Skeletal muscle tissue (tissue), 4 donors: Measurements from ENCODE around the gene SIK3. TPM values are rescaled to one million over a fixed set of nuclear protein-coding genes. Genes with fewer than 3 reads are reported as not detected.

ENCODE experiments used
- H3K27ac ChIP-seq: one replicate; pipeline ENCODE4 v1.7.0; 2013; ENCODE audit warnings: mild to moderate bottlenecking, low read depth, low read length, inconsistent platforms
- H3K27me3 ChIP-seq, 3 donors: one replicate each; pipeline ENCODE4 v1.7.0; 2013; ENCODE audit warnings: low read length in 3 of 3; ENCODE audit not compliant: control insufficient read depth in 3 of 3, insufficient read depth in 3 of 3
- H3K36me3 ChIP-seq, 3 donors: one replicate each; pipeline ENCODE4 v1.7.0; 2013; ENCODE audit warnings: low read length in 3 of 3; ENCODE audit not compliant: control insufficient read depth in 3 of 3, insufficient read depth in 3 of 3
- H3K4me1 ChIP-seq, 3 donors: one replicate each; pipeline ENCODE4 v1.7.0; 2013; ENCODE audit warnings: low read length in 3 of 3, mild to moderate bottlenecking in 3 of 3; ENCODE audit not compliant: control insufficient read depth in 3 of 3, insufficient read depth in 3 of 3
- H3K4me3 ChIP-seq, 3 donors: one replicate each; pipeline ENCODE4 v1.7.0; 2013; ENCODE audit warnings: low read length in 3 of 3
- H3K9ac ChIP-seq, 3 donors: one replicate each; pipeline ENCODE4 v1.7.0; 2013; ENCODE audit warnings: low read length in 3 of 3, mild to moderate bottlenecking in 3 of 3, moderate library complexity in 2 of 3, low read depth in 1 of 3
- H3K9me3 ChIP-seq, 3 donors: one replicate each; pipeline ENCODE4 v1.7.0; 2013; ENCODE audit warnings: low read length in 3 of 3; ENCODE audit not compliant: control insufficient read depth in 3 of 3
- total RNA-seq: library from RNA; depleted of rRNA; stranded (reverse); fragments of >200 nt; gene quantifications from one replicate; pipeline ENCODE4 v1.2.3, GENCODE V29; 2014
- donor health status: Osteomylitis.

Gene SIK3
- total RNA-seq, 1 donor from 2014 or later = 21.4 TPM

- Histone ChIP-seq H3K4me1 (peaks cover 0 to 3% (median 3%) of the 10 kb centered on the region in 3 donors), H3K9me3 (no peaks in the 10 kb centered on the region), H3K36me3 (no peaks in the 10 kb centered on the region), H3K27me3 (no peaks in the 10 kb centered on the region), H3K27ac (no peak overlapping the region), H3K9ac (no peak overlapping the region), H3K4me3 (no peak overlapping the region)
These were observed 80.8 kb downstream of the SIK3 start for GRCh38 chr11:117017456-117017855.

DNA sequence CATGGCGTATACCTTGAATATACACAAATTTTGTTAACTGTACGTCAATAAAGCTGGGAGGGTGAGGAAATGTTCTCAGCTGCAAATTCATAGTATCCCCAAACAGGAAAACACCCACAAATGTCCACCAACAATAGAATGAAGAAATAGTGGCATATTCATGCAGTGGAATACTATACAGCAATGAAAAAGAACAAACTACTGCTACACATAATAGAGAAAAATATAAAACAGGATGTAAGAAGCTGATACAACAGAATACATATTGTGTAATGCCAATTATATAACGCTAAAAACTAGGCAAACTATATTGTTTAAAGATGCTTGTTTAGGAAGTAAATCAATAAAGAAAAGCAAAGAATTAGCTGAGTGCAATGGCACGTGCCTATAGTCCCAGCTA is 81.5 kb downstream of the SIK3 start:
- Histone ChIP-seq H3K27ac (no peak overlapping the region), H3K9ac (no peak overlapping the region), H3K36me3 (no peaks in the 10 kb centered on the region), H3K4me1 (peaks cover 0 to 3% (median 3%) of the 10 kb centered on the region in 3 donors), H3K9me3 (no peaks in the 10 kb centered on the region), H3K4me3 (no peak overlapping the region), H3K27me3 (no peaks in the 10 kb centered on the region)

- no peaks in the 10 kb centered on the region for H3K27me3 ChIP-seq
- peaks cover 0 to 3% (median 3%) of the 10 kb centered on the region in 3 donors for H3K4me1 ChIP-seq
- no peak overlapping the region for H3K4me3 ChIP-seq
- no peaks in the 10 kb centered on the region for H3K9me3 ChIP-seq
- H3K36me3 ChIP-seq = no peaks in the 10 kb centered on the region
- H3K9ac ChIP-seq = no peak overlapping the region
- no peak overlapping the region for H3K27ac ChIP-seq
These were observed 82.0 kb downstream of the SIK3 start for GRCh38 chr11:117016246-117016645.

GRCh38 chr11:117011541-117011898 is 86.7 kb downstream of the SIK3 start:
- no peak overlapping the region for H3K27ac ChIP-seq
- no peaks in the 10 kb centered on the region for H3K4me1 ChIP-seq
- H3K9ac ChIP-seq = no peak overlapping the region

DNA sequence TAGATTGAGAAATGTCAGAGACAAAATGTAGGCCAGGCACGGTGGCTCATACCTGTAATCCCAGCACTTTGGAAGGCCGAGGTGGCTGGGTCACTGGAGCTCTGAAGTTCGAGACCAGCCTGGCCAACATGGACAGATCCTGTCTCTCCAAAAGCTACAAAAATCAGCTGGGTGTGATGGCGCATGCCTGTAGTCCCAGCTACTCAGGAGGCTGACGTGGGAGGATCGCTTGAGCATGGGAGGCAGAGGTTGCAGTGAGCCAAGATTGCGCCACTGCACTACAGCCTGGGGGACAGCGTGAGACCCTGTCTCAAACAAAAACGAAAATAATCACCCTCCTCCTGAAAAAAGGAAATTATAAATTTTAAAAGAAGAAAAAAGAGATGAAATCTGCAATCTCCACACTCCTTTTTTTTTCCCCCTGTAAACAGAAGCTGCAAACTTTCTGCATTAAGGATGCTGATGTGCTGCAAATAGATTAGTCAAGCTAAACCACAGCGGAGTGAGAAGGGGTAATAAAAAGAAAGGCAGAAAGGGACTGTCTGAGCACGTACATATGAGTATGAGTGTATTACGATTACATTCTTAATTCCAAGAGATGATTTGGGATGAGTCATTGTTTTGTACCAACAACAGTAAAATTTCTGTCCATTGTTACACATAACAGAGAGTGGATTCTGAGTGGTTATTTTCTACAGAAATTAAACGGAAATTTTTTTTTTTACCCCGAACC is 87.3 kb downstream of the SIK3 start:
- no peaks in the 10 kb centered on the region for H3K36me3 ChIP-seq
- H3K27me3 ChIP-seq = no peaks in the 10 kb centered on the region
- no peaks in the 10 kb centered on the region for H3K4me1 ChIP-seq
- no peak overlapping the region for H3K4me3 ChIP-seq
- no peaks in the 10 kb centered on the region for H3K9me3 ChIP-seq
- no peak overlapping the region for H3K27ac ChIP-seq
- H3K9ac ChIP-seq = no peak overlapping the region

More at GRCh38 chr11:117011541-117011898, 86.7 kb downstream of the SIK3 start:
- H3K36me3 ChIP-seq = no peaks in the 10 kb centered on the region
- H3K27me3 ChIP-seq = no peaks in the 10 kb centered on the region
- no peak overlapping the region for H3K4me3 ChIP-seq
- H3K9me3 ChIP-seq = no peaks in the 10 kb centered on the region

GRCh38 chr11:117009905-117010605 is 88.2 kb downstream of the SIK3 start:
- Histone ChIP-seq H3K27ac (no peak overlapping the region), H3K4me3 (no peak overlapping the region), H3K27me3 (no peaks in the 10 kb centered on the region), H3K9ac (no peak overlapping the region), H3K9me3 (no peaks in the 10 kb centered on the region), H3K4me1 (peaks cover 0 to 3% (median 0%) of the 10 kb centered on the region in 3 donors), H3K36me3 (no peaks in the 10 kb centered on the region)

- no peak overlapping the region for H3K27ac ChIP-seq
- H3K36me3 ChIP-seq = no peaks in the 10 kb centered on the region
- H3K4me3 ChIP-seq = no peak overlapping the region
- H3K27me3 ChIP-seq = no peaks in the 10 kb centered on the region
- no peak overlapping the region for H3K9ac ChIP-seq
- H3K9me3 ChIP-seq = no peaks in the 10 kb centered on the region
- peaks cover 0 to 6% (median 4%) of the 10 kb centered on the region in 3 donors for H3K4me1 ChIP-seq
These were observed 92.5 kb downstream of the SIK3 start for GRCh38 chr11:117005758-117006157.

DNA sequence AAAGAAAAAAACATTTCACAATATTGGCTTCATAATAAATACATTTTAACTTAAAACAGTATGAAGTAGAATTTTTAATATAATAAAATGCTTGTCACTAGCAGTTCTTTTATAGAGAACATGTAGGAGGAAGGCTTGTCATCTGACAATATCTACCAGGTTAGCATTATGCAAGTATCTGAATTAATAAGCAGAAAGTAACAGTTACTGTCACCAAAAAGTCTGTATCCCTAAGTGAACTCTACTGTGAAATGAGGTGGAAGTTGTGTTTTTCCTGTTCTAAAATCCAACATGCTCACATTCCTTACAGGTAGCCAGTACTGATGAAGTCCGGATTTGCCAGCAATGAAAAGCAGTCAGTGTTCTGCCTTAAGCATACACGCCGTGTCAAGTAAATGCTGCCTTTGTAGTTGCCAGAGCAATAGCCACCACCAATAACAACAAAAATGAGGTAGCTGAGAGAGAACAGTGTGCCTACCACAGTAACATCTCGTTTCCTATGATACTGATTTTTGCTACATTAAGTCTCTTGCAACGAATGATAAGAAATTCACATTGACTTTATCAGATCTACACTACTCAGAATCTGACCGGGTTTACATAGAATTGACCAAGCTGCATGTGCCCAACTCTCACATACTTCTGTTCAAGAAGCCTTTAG is 95.5 kb downstream of the SIK3 start:
- H3K9ac ChIP-seq = no peak overlapping the region

GRCh38 chr11:117000014-117000737 is 98.1 kb downstream of the SIK3 start:
- Histone ChIP-seq H3K36me3 (no peaks in the 10 kb centered on the region), H3K27me3 (no peaks in the 10 kb centered on the region), H3K4me1 (peaks cover 0 to 4% (median 3%) of the 10 kb centered on the region in 3 donors)

More for the DNA sequence above, 95.5 kb downstream of the SIK3 start:
- H3K36me3 ChIP-seq = no peaks in the 10 kb centered on the region
- no peak overlapping the region for H3K27ac ChIP-seq
- H3K4me3 ChIP-seq = no peak overlapping the region
- H3K27me3 ChIP-seq = no peaks in the 10 kb centered on the region
- peaks cover 0 to 6% (median 4%) of the 10 kb centered on the region in 3 donors for H3K4me1 ChIP-seq
- H3K9me3 ChIP-seq = no peaks in the 10 kb centered on the region

More at GRCh38 chr11:117000014-117000737, 98.1 kb downstream of the SIK3 start:
- Histone ChIP-seq H3K27ac (no peak overlapping the region), H3K9ac (no peak overlapping the region), H3K4me3 (no peak overlapping the region), H3K9me3 (no peaks in the 10 kb centered on the region)
